B cell (primary cell): ENCODE results near the gene DOCK4.

ENCODE experiments used
- EZH2 ChIP-seq: IDR thresholded peaks from 2 replicates; pipeline ENCODE4 v1.6.1; 2012; ENCODE audit warnings: borderline replicate concordance, low read depth, mild to moderate bottlenecking, moderate library complexity, low read length; ENCODE audit not compliant: insufficient read depth, poor library complexity, severe bottlenecking
- TF ChIP-seq, protein P1 (sequence below): fragments of 200-600 bp; IDR thresholded peaks from one replicate; pipeline ENCODE4 v1.8.0; 2022; ENCODE audit warnings: antibody characterized with exemption, mild to moderate bottlenecking

DNA sequence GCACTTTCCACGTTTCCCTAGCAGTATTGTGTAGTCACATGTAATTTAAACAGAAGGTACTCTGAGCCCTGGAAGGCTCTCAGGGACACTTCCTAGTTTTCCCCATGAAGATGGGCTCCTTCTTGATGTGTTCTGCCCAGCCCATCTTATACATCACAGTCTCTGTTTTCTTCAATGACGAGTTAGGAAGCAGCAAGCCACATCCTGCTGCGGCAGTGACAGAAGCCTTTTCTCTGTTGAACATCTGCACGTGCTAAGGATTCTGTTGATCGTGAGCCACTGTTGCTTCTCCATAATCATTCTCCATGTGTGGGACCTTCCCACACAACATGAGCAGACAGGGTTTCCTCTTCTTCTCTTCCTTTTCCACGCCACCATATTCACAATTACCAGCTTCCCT is 346.0 kb downstream of the DOCK4 start:
- TF ChIP-seq, protein P1, sequence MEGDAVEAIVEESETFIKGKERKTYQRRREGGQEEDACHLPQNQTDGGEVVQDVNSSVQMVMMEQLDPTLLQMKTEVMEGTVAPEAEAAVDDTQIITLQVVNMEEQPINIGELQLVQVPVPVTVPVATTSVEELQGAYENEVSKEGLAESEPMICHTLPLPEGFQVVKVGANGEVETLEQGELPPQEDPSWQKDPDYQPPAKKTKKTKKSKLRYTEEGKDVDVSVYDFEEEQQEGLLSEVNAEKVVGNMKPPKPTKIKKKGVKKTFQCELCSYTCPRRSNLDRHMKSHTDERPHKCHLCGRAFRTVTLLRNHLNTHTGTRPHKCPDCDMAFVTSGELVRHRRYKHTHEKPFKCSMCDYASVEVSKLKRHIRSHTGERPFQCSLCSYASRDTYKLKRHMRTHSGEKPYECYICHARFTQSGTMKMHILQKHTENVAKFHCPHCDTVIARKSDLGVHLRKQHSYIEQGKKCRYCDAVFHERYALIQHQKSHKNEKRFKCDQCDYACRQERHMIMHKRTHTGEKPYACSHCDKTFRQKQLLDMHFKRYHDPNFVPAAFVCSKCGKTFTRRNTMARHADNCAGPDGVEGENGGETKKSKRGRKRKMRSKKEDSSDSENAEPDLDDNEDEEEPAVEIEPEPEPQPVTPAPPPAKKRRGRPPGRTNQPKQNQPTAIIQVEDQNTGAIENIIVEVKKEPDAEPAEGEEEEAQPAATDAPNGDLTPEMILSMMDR: no peak
- TF ChIP-seq EZH2: no peak
